HEK293 (cell line): Measurements from ENCODE around the gene COL1A2.

ENCODE experiments used
- CTCF ChIA-PET: fragments of 350-600 bp; formaldehyde crosslinking; extraction: SDS; loops from one replicate; lab custom pipeline; 2021; ENCODE audit warnings: antibody characterized with exemption; lab: Yijun Ruan, JAX
- POLR2A ChIA-PET: fragments of 300-600 bp; formaldehyde crosslinking; extraction: SDS; loops from one replicate; lab custom pipeline; 2020; ENCODE audit warnings: antibody characterized with exemption, inconsistent platforms; lab: Yijun Ruan, JAX
- H3K27ac ChIP-seq: fragments of 200-500 bp; sonication (Bioruptor generic); 2 replicates; pipeline ENCODE4 v1.5.1; 2014; ENCODE audit warnings: low read depth, low read length, control low read depth, inconsistent platforms; ENCODE audit errors: extremely low read depth
- H3K36me3 ChIP-seq, 2 experiments: fragments of 200-500 bp in 1 of 2; sonication (Bioruptor generic) in 1 of 2; 1 replicate in 1 of 2; 2 replicates in 1 of 2; pipeline ENCODE4 v1.5.1; 2014 to 2017; ENCODE audit warnings: inconsistent platforms in 2 of 2, low read length in 2 of 2; ENCODE audit not compliant: control insufficient read depth in 2 of 2, insufficient read depth in 1 of 2
- H3K4me1 ChIP-seq: fragments of 200-500 bp; sonication (Bioruptor generic); 2 replicates; pipeline ENCODE4 v1.5.1; 2014; ENCODE audit warnings: mild to moderate bottlenecking, low read length, inconsistent platforms; ENCODE audit not compliant: control insufficient read depth, insufficient read depth
- H3K4me3 ChIP-seq: 2 replicates; pipeline ENCODE4 v1.5.1; 2011; ENCODE audit warnings: low read depth, mild to moderate bottlenecking, control low read depth, low read length, moderate library complexity
- H3K9me3 ChIP-seq: fragments of 200-500 bp; sonication (Bioruptor generic); 2 replicates; pipeline ENCODE4 v1.5.1; 2014; ENCODE audit warnings: low read depth, low read length, inconsistent platforms; ENCODE audit not compliant: control insufficient read depth, insufficient read depth
- GFI1B ChIP-seq: fragments of 450-650 bp; formaldehyde crosslinking; IDR thresholded peaks from 2 replicates; pipeline ENCODE4 v1.5.1; 2016; ENCODE audit warnings: missing biosample characterization, missing genetic modification characterization
- GLI4 ChIP-seq: fragments of 450-650 bp; formaldehyde crosslinking; IDR thresholded peaks from 2 replicates; pipeline ENCODE4 v1.5.1; 2016; ENCODE audit warnings: missing biosample characterization, missing genetic modification characterization
- GLIS2 ChIP-seq: fragments of 450-650 bp; formaldehyde crosslinking; IDR thresholded peaks from 2 replicates; pipeline ENCODE4 v1.5.1; 2016; ENCODE audit warnings: missing biosample characterization, missing genetic modification characterization
- KLF10 ChIP-seq: fragments of 450-650 bp; IDR thresholded peaks from 2 replicates; pipeline ENCODE4 v1.5.1; 2018; ENCODE audit warnings: missing biosample characterization, mild to moderate bottlenecking, missing genetic modification characterization
- ZBTB20 ChIP-seq: fragments of 450-650 bp; formaldehyde crosslinking; IDR thresholded peaks from 2 replicates; pipeline ENCODE4 v1.5.1; 2016; ENCODE audit warnings: missing biosample characterization, missing genetic modification characterization
- ZFHX2 ChIP-seq: fragments of 450-650 bp; formaldehyde crosslinking; conservative IDR thresholded peaks from 2 replicates; pipeline ENCODE4 v1.5.1; 2016; ENCODE audit warnings: missing biosample characterization, missing genetic modification characterization
- ZNF2 ChIP-seq: fragments of 450-650 bp; formaldehyde crosslinking; IDR thresholded peaks from 2 replicates; pipeline ENCODE4 v1.5.1; 2016; ENCODE audit warnings: missing biosample characterization, missing genetic modification characterization
- ZNF211 ChIP-seq: fragments of 450-650 bp; formaldehyde crosslinking; IDR thresholded peaks from 2 replicates; pipeline ENCODE4 v1.5.1; 2016; ENCODE audit warnings: low read depth, missing biosample characterization, missing genetic modification characterization
- ZNF221 ChIP-seq: fragments of 450-650 bp; formaldehyde crosslinking; IDR thresholded peaks from 2 replicates; pipeline ENCODE4 v1.5.1; 2017; ENCODE audit warnings: missing biosample characterization, missing genetic modification characterization, borderline replicate concordance
- ZNF24 ChIP-seq: fragments of 450-650 bp; formaldehyde crosslinking; IDR thresholded peaks from 2 replicates; pipeline ENCODE4 v1.5.1; 2016; ENCODE audit warnings: missing biosample characterization, missing genetic modification characterization
- ZNF324 ChIP-seq: fragments of 450-650 bp; formaldehyde crosslinking; IDR thresholded peaks from 2 replicates; pipeline ENCODE4 v1.5.1; 2016; ENCODE audit warnings: missing biosample characterization, missing genetic modification characterization
- ZNF48 ChIP-seq: fragments of 450-650 bp; formaldehyde crosslinking; IDR thresholded peaks from 2 replicates; pipeline ENCODE4 v1.5.1; 2016; ENCODE audit warnings: missing biosample characterization, missing genetic modification characterization
- ZNF501 ChIP-seq: fragments of 450-650 bp; formaldehyde crosslinking; IDR thresholded peaks from 2 replicates; pipeline ENCODE4 v1.5.1; 2016; ENCODE audit warnings: missing biosample characterization, missing genetic modification characterization
- ZNF510 ChIP-seq: fragments of 450-650 bp; formaldehyde crosslinking; IDR thresholded peaks from 2 replicates; pipeline ENCODE4 v1.5.1; 2018; ENCODE audit warnings: mild to moderate bottlenecking, missing genetic modification characterization, missing biosample characterization; ENCODE audit not compliant: insufficient replicate concordance
- ZNF529 ChIP-seq: fragments of 450-650 bp; formaldehyde crosslinking; IDR thresholded peaks from 2 replicates; pipeline ENCODE4 v1.5.1; 2017; ENCODE audit warnings: missing genetic modification characterization, missing biosample characterization; ENCODE audit not compliant: insufficient replicate concordance
- ZNF544 ChIP-seq: fragments of 450-650 bp; formaldehyde crosslinking; IDR thresholded peaks from 2 replicates; pipeline ENCODE4 v1.5.0; 2017; ENCODE audit warnings: missing biosample characterization, missing genetic modification characterization
- ZNF555 ChIP-seq: fragments of 450-650 bp; formaldehyde crosslinking; conservative IDR thresholded peaks from 2 replicates; pipeline ENCODE4 v1.5.1; 2017; ENCODE audit warnings: missing biosample characterization, mild to moderate bottlenecking, missing genetic modification characterization, inconsistent platforms
- ZNF561 ChIP-seq: fragments of 450-650 bp; IDR thresholded peaks from 2 replicates; pipeline ENCODE4 v1.5.1; 2018; ENCODE audit warnings: missing biosample characterization, missing genetic modification characterization, borderline replicate concordance
- ZNF571 ChIP-seq: fragments of 450-650 bp; formaldehyde crosslinking; IDR thresholded peaks from 2 replicates; pipeline ENCODE4 v1.5.0; 2017; ENCODE audit warnings: missing biosample characterization, missing genetic modification characterization
- ZNF585B ChIP-seq: fragments of 450-650 bp; formaldehyde crosslinking; IDR thresholded peaks from 2 replicates; pipeline ENCODE4 v1.5.1; 2016; ENCODE audit warnings: missing biosample characterization, missing genetic modification characterization
- ZNF621 ChIP-seq: fragments of 450-650 bp; formaldehyde crosslinking; IDR thresholded peaks from 2 replicates; pipeline ENCODE4 v1.5.1; 2017; ENCODE audit warnings: missing biosample characterization, missing genetic modification characterization
- ZNF658 ChIP-seq: fragments of 450-650 bp; formaldehyde crosslinking; IDR thresholded peaks from 2 replicates; pipeline ENCODE4; 2016; ENCODE audit warnings: missing biosample characterization, missing genetic modification characterization
- ZNF660 ChIP-seq: fragments of 450-650 bp; IDR thresholded peaks from 2 replicates; pipeline ENCODE4 v1.5.1; 2018; ENCODE audit warnings: missing biosample characterization, mild to moderate bottlenecking, missing genetic modification characterization
- ZNF670 ChIP-seq: fragments of 450-650 bp; formaldehyde crosslinking; IDR thresholded peaks from 2 replicates; pipeline ENCODE4 v1.5.1; 2016; ENCODE audit warnings: missing biosample characterization, missing genetic modification characterization, low read depth
- TF ChIP-seq, protein P1 (sequence below): fragments of 450-650 bp; formaldehyde crosslinking; IDR thresholded peaks from 2 replicates; pipeline ENCODE4 v1.5.1; 2016; ENCODE audit warnings: missing biosample characterization, missing genetic modification characterization
- TF ChIP-seq, protein P2 (sequence below): fragments of 450-650 bp; formaldehyde crosslinking; IDR thresholded peaks from 2 replicates; pipeline ENCODE4 v1.5.1; 2016; ENCODE audit warnings: missing biosample characterization, missing genetic modification characterization, low read depth
- TF ChIP-seq, protein P3 (sequence below): fragments of 450-650 bp; formaldehyde crosslinking; IDR thresholded peaks from 2 replicates; pipeline ENCODE4 v1.5.1; 2017; ENCODE audit warnings: missing biosample characterization, missing genetic modification characterization

COL1A2 gene

GRCh38 chr7:94392393-94392786 is 2.3 kb upstream of the COL1A2 start:
- no peak overlapping the region for H3K4me3 ChIP-seq
- CTCF ChIA-PET = no interaction called here
- H3K27ac ChIP-seq = no peak overlapping the region
- H3K36me3 ChIP-seq = no peaks in the 10 kb centered on the region
- H3K9me3 ChIP-seq = no peaks in the 10 kb centered on the region
- no peak for TF ChIP-seq GLIS2
- TF ChIP-seq, protein P1, sequence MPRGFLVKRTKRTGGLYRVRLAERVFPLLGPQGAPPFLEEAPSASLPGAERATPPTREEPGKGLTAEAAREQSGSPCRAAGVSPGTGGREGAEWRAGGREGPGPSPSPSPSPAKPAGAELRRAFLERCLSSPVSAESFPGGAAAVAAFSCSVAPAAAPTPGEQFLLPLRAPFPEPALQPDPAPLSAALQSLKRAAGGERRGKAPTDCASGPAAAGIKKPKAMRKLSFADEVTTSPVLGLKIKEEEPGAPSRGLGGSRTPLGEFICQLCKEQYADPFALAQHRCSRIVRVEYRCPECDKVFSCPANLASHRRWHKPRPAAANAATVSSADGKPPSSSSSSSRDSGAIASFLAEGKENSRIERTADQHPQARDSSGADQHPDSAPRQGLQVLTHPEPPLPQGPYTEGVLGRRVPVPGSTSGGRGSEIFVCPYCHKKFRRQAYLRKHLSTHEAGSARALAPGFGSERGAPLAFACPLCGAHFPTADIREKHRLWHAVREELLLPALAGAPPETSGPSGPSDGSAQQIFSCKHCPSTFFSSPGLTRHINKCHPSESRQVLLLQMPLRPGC (tag by site-specific recombination) = no peak
- no peak for TF ChIP-seq ZNF48
- TF ChIP-seq ZNF571 (tag by site-specific recombination) = no peak
- no peak for TF ChIP-seq KLF10 (tag by site-specific recombination)
- no peak for TF ChIP-seq ZNF24
- no peak for TF ChIP-seq ZNF561 (tag by site-specific recombination)
- TF ChIP-seq ZNF670 (tag by site-specific recombination) = no peak
- TF ChIP-seq ZNF585B (tag by site-specific recombination) = no peak
- TF ChIP-seq ZNF501 (tag by site-specific recombination) = no peak
- no peak for TF ChIP-seq ZFHX2 (tag by site-specific recombination)
- TF ChIP-seq ZNF529 (tag by site-specific recombination) = no peak
- TF ChIP-seq ZNF510 = no peak
- TF ChIP-seq ZNF658 (tag by site-specific recombination) = no peak
- TF ChIP-seq ZNF544 = no peak
- no peak for TF ChIP-seq ZNF660
- no peak for TF ChIP-seq GLI4
- POLR2A ChIA-PET = no interaction called here
- H3K4me1 ChIP-seq = no peaks in the 10 kb centered on the region

DNA sequence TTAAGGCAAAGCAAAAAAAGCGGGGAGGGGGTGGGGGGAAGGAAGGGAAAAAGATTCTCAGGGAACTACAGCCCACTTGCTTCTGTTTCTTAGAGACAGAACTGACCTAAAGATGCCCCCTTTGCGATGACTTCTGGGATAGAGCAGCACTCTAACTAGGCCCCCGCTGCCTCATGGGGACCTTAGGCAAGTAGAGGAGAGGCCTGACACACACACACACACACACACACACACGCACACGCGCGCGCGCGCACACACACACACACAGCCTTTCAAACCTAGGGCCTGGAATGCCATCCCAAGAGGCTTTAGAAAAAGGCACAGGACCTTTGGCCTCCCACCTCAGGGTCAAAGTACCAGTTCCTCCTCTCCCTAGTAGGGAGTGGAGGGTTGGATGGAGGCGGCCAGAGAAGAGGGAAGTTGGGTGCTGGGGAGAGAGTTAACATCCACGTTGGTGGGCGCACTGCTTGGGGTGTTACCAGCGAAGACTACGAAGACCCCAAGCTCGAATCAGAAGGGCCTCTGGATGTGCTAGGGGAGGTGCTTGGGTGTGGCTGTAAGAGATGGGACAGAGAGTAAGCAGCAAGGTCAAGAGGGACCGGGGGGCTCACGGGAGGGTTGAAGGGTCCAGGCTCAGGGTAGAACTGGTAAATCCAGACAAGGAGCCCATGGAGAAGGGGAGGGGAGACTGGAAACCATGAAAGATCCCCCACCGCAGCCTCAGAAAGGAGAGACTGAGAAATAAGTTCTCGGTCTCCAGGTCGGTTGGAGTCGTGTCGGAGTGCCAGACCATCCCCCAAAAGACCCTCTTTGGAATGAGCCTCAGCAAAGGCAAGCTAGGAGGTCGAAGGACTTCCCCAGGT is 1.2 kb upstream of the COL1A2 start:
- Histone ChIP-seq H3K4me1 (no peaks in the 10 kb centered on the region), H3K27ac (no peak overlapping the region), H3K36me3 (no peaks in the 10 kb centered on the region), H3K9me3 (no peaks in the 10 kb centered on the region), H3K4me3 (no peak overlapping the region)
- ChIA-PET POLR2A (no interaction called here), CTCF (interaction anchor here (0.9 to 3.5 kb wide), 2 partner anchors 103 to 108 kb away, joined by 3 to 74 read pairs; no protein-coding TSS in a partner anchor)
- TF ChIP-seq ZBTB20 (tag by site-specific recombination) (no peak), ZNF324 (tag by site-specific recombination) (no peak), ZNF621 (tag by site-specific recombination) (no peak), ZNF2 (tag by site-specific recombination) (no peak), ZNF221 (no peak), ZNF555 (tag by site-specific recombination) (no peak), ZNF211 (tag by site-specific recombination) (no peak), GFI1B (tag by site-specific recombination) (no peak)
- TF ChIP-seq, protein P2, sequence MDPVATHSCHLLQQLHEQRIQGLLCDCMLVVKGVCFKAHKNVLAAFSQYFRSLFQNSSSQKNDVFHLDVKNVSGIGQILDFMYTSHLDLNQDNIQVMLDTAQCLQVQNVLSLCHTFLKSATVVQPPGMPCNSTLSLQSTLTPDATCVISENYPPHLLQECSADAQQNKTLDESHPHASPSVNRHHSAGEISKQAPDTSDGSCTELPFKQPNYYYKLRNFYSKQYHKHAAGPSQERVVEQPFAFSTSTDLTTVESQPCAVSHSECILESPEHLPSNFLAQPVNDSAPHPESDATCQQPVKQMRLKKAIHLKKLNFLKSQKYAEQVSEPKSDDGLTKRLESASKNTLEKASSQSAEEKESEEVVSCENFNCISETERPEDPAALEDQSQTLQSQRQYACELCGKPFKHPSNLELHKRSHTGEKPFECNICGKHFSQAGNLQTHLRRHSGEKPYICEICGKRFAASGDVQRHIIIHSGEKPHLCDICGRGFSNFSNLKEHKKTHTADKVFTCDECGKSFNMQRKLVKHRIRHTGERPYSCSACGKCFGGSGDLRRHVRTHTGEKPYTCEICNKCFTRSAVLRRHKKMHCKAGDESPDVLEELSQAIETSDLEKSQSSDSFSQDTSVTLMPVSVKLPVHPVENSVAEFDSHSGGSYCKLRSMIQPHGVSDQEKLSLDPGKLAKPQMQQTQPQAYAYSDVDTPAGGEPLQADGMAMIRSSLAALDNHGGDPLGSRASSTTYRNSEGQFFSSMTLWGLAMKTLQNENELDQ = no peak
- TF ChIP-seq, protein P3, sequence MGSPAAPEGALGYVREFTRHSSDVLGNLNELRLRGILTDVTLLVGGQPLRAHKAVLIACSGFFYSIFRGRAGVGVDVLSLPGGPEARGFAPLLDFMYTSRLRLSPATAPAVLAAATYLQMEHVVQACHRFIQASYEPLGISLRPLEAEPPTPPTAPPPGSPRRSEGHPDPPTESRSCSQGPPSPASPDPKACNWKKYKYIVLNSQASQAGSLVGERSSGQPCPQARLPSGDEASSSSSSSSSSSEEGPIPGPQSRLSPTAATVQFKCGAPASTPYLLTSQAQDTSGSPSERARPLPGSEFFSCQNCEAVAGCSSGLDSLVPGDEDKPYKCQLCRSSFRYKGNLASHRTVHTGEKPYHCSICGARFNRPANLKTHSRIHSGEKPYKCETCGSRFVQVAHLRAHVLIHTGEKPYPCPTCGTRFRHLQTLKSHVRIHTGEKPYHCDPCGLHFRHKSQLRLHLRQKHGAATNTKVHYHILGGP (tag by site-specific recombination) = no peak
